ENCODE data around the gene VPS37D. TPM values are rescaled to one million over a fixed set of nuclear protein-coding genes. Genes with fewer than 3 reads are reported as not detected.
"Not testable (repeated sequence)": the region's sequence is repeated elsewhere in the genome, so short reads cannot be mapped to it uniquely, and the experiment has no call there.

Gene VPS37D
- total RNA-seq, 2 experiments from 2014 or later: 0.45 to 0.86 TPM

DNA sequence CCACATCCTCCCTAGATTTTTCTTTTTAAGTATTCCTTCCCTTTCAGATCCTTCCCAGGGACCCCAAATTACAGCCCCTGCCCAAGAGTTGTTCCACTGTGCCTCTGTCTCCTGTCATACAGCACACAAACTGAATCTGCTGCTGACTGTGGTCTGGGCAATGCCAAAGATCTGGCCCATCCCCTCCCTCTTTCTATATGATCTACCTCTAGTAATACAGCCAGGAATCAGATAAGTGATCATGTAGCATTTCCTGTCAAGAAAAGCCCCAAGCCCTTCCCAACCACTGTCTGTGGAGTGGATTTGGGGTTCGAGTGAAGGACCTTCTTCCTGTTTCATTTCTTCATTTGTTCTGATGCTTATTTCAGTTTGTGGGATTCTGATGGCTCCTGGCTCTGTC, 45.1 kb downstream of the VPS37D start:
- H3K36me3 Mint-ChIP-seq: no peaks in the 10 kb centered on the region
- H3K27me3 Mint-ChIP-seq: peaks cover 12% of the 10 kb centered on the region
- DNase-seq: no peak
- H3K4me3 Mint-ChIP-seq: no peak overlapping the region
- no peaks in the 10 kb centered on the region for H3K9me3 Mint-ChIP-seq
- POLR2A ChIA-PET: no interaction called here
- ATAC-seq (ENCODE audit: low read depth): no peak
- no peak overlapping the region for H3K27ac Mint-ChIP-seq
- H3K4me1 Mint-ChIP-seq: peaks cover 24% of the 10 kb centered on the region

GRCh38 chr7:73713319-73713718, 45.7 kb downstream of the VPS37D start:
- H3K27ac Mint-ChIP-seq; DNase-seq; POLR2A ChIA-PET; H3K9me3 Mint-ChIP-seq; ATAC-seq (ENCODE audit: low read depth); H3K36me3 Mint-ChIP-seq; H3K4me3 Mint-ChIP-seq: not testable (repeated sequence)
- peaks cover 30% of the 10 kb centered on the region for H3K4me1 Mint-ChIP-seq
- H3K27me3 Mint-ChIP-seq: peaks cover 12% of the 10 kb centered on the region

DNA sequence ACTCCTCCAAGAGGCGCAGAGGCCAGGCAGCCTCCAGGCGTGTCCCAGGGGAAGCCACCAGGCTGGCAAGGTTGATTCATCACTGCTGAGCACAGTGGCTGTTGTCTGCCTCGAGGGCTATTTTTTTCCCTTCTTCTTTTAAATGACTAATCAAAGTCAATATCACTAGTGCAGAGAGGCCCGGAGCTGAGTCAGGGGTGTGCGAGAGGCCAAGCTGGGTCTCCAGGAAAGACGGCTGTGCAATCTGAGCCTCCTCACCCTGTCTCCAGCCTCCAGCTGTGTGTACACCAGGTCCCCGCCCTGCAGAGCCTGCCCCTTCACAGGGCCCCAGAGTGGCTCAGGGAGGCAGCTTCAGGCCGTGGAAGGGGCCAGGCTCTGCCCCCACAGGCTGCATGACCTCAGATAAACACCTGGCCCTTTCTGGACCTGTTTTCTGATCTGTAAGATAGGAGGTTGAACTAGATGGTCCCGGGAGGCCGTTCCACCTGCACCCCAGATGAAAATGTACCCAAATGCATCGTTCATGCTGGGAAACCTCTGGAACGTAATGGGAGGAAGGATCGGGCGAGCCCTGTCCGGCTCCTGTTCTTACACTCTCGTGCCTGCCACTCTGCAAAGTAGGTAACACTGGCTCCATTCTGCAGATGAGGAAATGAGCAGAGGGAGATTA, 48.2 kb downstream of the VPS37D start:
- no peak for ATAC-seq (ENCODE audit: low read depth)
- POLR2A ChIA-PET: interaction anchor here (0.6 kb wide), 1 partner anchor 24 kb away, joined by 3 read pairs; no protein-coding TSS in a partner anchor
- H3K4me3 Mint-ChIP-seq: no peak overlapping the region
- H3K27me3 Mint-ChIP-seq: peaks cover 20% of the 10 kb centered on the region
- DNase-seq: no peak
- peaks cover 37% of the 10 kb centered on the region for H3K4me1 Mint-ChIP-seq
- H3K27ac Mint-ChIP-seq: no peak overlapping the region
- no peaks in the 10 kb centered on the region for H3K36me3 Mint-ChIP-seq
- no peaks in the 10 kb centered on the region for H3K9me3 Mint-ChIP-seq

DNA sequence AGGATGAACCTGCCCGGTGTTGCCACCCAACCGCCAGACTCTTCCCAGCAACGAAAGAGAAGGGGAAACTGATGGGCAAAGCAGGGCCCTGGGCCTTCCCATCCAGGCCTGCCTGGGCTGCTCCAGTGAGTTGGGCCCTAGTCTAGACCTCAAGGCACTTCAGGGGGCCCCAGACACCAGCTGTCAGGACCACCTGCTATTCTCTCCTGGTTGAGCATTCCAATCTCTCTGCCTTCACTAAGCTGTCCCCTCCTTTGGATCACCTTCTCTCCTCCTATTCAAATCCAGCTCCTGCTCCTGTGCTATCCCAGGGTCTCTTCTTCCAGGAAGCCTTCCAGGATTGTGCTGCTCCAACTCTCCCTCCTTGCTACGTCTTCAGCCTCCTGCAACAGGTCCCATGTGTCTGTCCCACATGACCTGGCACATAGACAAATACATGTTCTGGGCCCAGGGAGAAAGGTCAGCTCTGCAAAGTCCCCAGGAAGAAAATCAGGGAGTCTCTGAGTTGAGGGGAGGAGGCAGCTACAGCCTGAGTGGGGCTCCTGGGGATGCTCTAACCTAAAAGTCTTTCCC, 48.8 kb downstream of the VPS37D start:
- Mint-ChIP-seq H3K9me3 (no peaks in the 10 kb centered on the region), H3K27me3 (peaks cover 25% of the 10 kb centered on the region), H3K4me3 (no peak overlapping the region), H3K27ac (no peak overlapping the region), H3K4me1 (peaks cover 37% of the 10 kb centered on the region), H3K36me3 (no peaks in the 10 kb centered on the region)
- DNase-seq: no peak
- POLR2A ChIA-PET: interaction anchor here (0.6 kb wide), 1 partner anchor 23 kb away, joined by 3 read pairs; no protein-coding TSS in a partner anchor
- no peak for ATAC-seq (ENCODE audit: low read depth)

DNA sequence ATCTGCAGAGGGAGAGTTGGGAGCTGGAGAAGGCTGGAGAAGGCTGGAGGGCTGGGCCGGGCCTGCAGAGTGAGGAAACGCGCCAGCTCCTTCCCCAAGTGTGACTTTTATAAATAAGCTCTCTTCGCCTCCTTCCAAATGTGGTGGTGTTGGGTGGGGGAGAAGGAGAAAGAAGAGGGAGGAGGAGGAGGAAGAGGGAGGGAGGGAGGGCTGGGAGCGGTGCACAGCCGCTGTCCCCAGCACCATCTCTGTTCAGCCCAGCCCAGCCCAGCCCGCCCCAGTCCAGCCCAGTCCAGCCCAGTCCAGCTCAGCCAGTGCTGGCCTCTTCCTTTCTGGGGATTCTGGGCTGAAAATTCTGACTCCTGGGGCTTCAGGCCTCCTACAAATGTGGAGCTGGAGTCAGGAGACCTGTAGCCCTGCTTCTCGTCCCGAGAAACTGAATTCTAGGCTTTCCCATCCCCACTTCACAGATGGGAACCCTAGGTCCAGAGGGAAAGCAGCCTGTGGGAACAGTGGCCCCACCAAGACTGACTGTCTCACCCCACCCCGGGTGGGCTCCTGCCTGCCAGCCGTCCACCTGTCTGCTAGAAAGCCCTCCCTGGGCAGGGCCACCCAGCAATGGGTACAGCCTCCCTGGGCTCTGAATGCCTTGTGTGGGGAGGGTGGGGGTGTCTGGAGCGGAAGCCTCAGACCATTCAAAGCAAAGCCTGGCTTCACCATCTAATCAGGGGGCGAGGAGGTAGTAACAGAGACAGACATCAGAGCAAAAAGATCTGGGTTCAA, 49.6 kb downstream of the VPS37D start:
- Mint-ChIP-seq H3K27me3 (peaks cover 32% of the 10 kb centered on the region), H3K4me3 (peak overlapping the region; percentile 86), H3K9me3 (no peaks in the 10 kb centered on the region), H3K4me1 (peaks cover 37% of the 10 kb centered on the region), H3K36me3 (no peaks in the 10 kb centered on the region), H3K27ac (peak overlapping the region; percentile 78)
- DNase-seq (no peak), ATAC-seq (ENCODE audit: low read depth) (peak; percentile 7)
- POLR2A ChIA-PET: interaction anchor here (1.0 to 1.5 kb wide), 3 partner anchors 11 to 33 kb away, joined by 4 to 7 read pairs (median 7); partner anchors contain the start of genes ABHD11, BUD23 and DNAJC30

DNA sequence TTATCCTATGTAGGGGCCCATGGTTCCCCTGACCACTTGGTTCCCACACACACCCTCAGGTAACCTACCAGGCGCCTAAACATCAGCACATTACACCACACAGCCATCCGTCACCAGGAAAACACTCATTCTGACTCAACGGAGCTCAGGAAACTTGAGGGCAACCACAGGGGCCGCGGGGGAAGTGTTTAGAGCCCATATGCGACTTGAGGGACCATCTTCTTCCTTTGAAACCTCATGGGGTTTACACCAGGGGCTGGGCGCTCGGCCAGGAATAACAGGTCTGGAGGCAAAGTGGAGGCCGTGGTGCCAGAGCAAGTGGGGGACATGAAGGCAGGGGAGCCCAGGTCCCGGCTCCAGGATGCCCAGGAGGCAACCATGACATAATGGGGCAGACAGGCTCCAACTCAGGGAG, 50.4 kb downstream of the VPS37D start:
- H3K36me3 Mint-ChIP-seq: no peaks in the 10 kb centered on the region
- ATAC-seq (ENCODE audit: low read depth) (peak; percentile 70), DNase-seq (peak; percentile 75)

DNA sequence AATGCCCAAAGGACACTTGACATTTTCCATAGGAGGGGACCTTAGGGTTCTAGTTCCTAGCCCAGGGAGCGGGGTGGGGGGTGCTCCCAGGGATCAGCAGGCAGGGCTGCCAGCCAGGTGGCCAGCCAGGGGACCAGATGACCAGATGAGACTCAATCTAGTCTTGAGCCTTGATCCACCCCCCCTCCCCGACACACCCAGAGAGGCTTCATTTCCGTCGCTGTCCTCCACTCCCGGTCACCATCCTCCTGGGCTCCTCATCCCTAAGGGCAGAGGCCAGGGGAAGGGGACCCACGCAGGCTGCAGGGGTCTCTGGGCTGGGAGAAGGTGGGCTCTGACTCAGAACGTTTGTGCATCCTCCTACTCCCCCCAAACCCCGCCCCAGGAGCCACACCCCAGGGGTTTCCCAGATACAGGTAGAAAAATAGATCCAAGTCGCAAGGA, 50.8 kb downstream of the VPS37D start:
- POLR2A ChIA-PET: interaction anchor here (0.9 to 1.5 kb wide), 4 partner anchors 12 to 35 kb away, joined by 4 to 7 read pairs (median 6); partner anchors contain the start of genes ABHD11, BUD23 and DNAJC30
- Mint-ChIP-seq H3K36me3 (no peaks in the 10 kb centered on the region), H3K27ac (peak overlapping the region; percentile 21), H3K4me1 (peaks cover 28% of the 10 kb centered on the region), H3K4me3 (peak overlapping the region; percentile 86), H3K9me3 (no peaks in the 10 kb centered on the region), H3K27me3 (peaks cover 32% of the 10 kb centered on the region)
- ATAC-seq (ENCODE audit: low read depth) (peak; percentile 2), DNase-seq (no peak)

More for the DNA sequence above, 50.4 kb downstream of the VPS37D start:
- POLR2A ChIA-PET: interaction anchor here (0.9 to 1.5 kb wide), 4 partner anchors 12 to 34 kb away, joined by 4 to 7 read pairs (median 6); partner anchors contain the start of genes ABHD11, BUD23 and DNAJC30
- Mint-ChIP-seq H3K27me3 (peaks cover 33% of the 10 kb centered on the region), H3K4me3 (peak overlapping the region; percentile 86), H3K27ac (peak overlapping the region; percentile 78), H3K9me3 (no peaks in the 10 kb centered on the region), H3K4me1 (peaks cover 32% of the 10 kb centered on the region)

GRCh38 chr7:73718905-73719805, 51.5 kb downstream of the VPS37D start, which contains the start of gene STX1A:
STX1A (minus strand) TSS chr7:73719669; CDS start chr7:73719631, 38 bp downstream.
- peak within 1 kb of the TSS; percentile 86 for H3K4me3 Mint-ChIP-seq
- H3K36me3 Mint-ChIP-seq: no peaks in the 10 kb centered on the region
- ATAC-seq (ENCODE audit: low read depth) (peak; percentile 82), DNase-seq (peak; percentile 85)
- POLR2A ChIA-PET: interaction anchor here (0.8 to 1.5 kb wide), 5 partner anchors 16 to 124 kb away, joined by 3 to 4 read pairs (median 3); partner anchors contain the start of genes ABHD11 and METTL27
- peaks cover 32% of the 10 kb centered on the region for H3K27me3 Mint-ChIP-seq
- peaks cover 28% of the 10 kb centered on the region for H3K4me1 Mint-ChIP-seq
- H3K9me3 Mint-ChIP-seq: no peaks in the 10 kb centered on the region
- peak within 1 kb of the TSS; percentile 62 for H3K27ac Mint-ChIP-seq

DNA sequence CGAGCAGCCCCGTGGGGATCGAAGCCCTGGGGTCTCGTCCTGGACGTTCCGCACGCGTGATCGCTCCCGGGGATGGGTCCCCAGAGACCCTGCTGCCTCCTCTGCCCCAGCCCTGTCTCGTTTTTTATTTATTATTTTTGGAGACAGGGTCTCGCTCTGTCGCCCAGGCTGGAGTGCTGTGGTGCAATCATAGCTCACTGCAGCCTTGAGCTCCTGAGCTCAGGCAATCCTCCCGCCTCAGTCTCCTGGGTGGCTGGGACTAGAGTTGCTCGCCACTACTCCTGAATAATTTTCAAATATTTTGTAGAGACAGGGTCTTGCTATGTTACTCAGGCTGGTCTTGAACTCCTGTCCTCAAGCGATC, 52.2 kb downstream of the VPS37D start:
- peaks cover 32% of the 10 kb centered on the region for H3K27me3 Mint-ChIP-seq
- ATAC-seq (ENCODE audit: low read depth): no peak
- POLR2A ChIA-PET: interaction anchor here (0.8 to 1.5 kb wide), 4 partner anchors 15 to 123 kb away, joined by 3 read pairs; partner anchors contain the start of genes ABHD11 and METTL27
- peak overlapping the region; percentile 77 for H3K4me3 Mint-ChIP-seq
- H3K36me3 Mint-ChIP-seq: no peaks in the 10 kb centered on the region
- peaks cover 28% of the 10 kb centered on the region for H3K4me1 Mint-ChIP-seq
- DNase-seq: no peak
- H3K27ac Mint-ChIP-seq: peak overlapping the region; percentile 62
- H3K9me3 Mint-ChIP-seq: no peaks in the 10 kb centered on the region

GRCh38 chr7:73720443-73720842, 52.8 kb downstream of the VPS37D start:
- H3K36me3 Mint-ChIP-seq; DNase-seq; H3K9me3 Mint-ChIP-seq; ATAC-seq (ENCODE audit: low read depth): not testable (repeated sequence)
- POLR2A ChIA-PET: interaction anchor here (1.5 kb wide), 1 partner anchor 16 kb away, joined by 3 read pairs; no protein-coding TSS in a partner anchor
- peak overlapping the region; percentile 77 for H3K4me3 Mint-ChIP-seq
- H3K27ac Mint-ChIP-seq: peak overlapping the region; percentile 62
- H3K27me3 Mint-ChIP-seq: peaks cover 32% of the 10 kb centered on the region
- peaks cover 28% of the 10 kb centered on the region for H3K4me1 Mint-ChIP-seq

- POLR2A ChIA-PET: no interaction called here
- H3K27ac Mint-ChIP-seq: no peak overlapping the region
- H3K4me1 Mint-ChIP-seq: peaks cover 26% of the 10 kb centered on the region
- no peaks in the 10 kb centered on the region for H3K36me3 Mint-ChIP-seq
- H3K9me3 Mint-ChIP-seq: no peaks in the 10 kb centered on the region
- DNase-seq (no peak), ATAC-seq (ENCODE audit: low read depth) (no peak)
- peak overlapping the region; percentile 4 for H3K4me3 Mint-ChIP-seq
- H3K27me3 Mint-ChIP-seq: peaks cover 28% of the 10 kb centered on the region
Measured at GRCh38 chr7:73721377-73721817, 53.8 kb downstream of the VPS37D start.
